HG03095 (cell line): ENCODE measurements around the gene DGCR2.
"Not testable (repeated sequence)": the region's sequence is repeated elsewhere in the genome, so short reads cannot be mapped to it uniquely, and the experiment has no call there.

Experiments
- ATAC-seq: cut with Tn5 transposase; IDR thresholded peaks from one replicate; pipeline ENCODE4 v1.9.1; 2021; ENCODE audit warnings: moderate library complexity; ENCODE audit not compliant: unreplicated experiment

The DGCR2 gene

DNA sequence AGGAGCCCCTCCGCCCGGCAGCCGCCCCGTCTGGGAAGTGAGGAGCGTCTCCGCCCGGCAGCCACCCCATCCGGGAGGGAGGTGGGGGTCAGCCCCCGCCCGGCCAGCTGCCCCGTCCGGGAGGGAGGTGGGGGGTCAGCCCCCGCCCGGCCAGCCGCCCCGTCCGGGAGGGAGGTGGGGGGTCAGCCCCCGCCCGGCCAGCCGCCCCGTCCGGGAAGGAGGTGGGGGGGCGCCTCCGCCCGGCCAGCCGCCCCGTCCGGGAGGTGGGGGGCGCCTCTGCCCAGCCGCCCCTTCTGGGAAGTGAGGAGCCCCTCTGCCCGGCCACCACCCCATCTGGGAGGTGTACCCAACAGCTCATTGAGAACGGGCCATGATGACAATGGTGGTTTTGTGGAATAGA is 37.6 kb downstream of the DGCR2 start:
- ATAC-seq: not testable (repeated sequence)

- not testable (repeated sequence) for ATAC-seq
Observed at GRCh38 chr22:19084126-19084525, 38.1 kb downstream of the DGCR2 start.

DNA sequence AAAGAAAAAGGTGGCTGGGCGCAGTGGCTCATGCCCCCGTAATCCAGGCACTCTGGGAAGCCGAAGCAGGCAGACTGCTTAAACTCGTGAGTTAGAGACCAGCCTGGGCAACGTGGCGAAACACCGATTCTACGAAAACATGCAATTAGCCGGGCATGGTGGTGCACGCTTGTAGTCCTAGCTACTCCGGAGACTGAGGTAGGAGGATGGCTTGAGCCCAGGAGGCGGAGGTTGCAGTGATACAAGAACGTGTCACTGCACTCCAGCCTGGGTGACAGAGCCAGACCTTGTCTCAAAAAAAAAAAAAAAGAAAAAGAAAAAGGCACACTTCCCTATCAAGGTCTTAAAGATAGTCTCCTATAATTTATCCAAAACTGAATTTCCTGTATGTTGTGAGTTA is 39.4 kb downstream of the DGCR2 start:
- ATAC-seq: no peak

- no peak for ATAC-seq
Observed at GRCh38 chr22:19082101-19082500, 40.1 kb downstream of the DGCR2 start.

GRCh38 chr22:19081351-19081750 is 40.9 kb downstream of the DGCR2 start:
- ATAC-seq: no peak

- ATAC-seq: no peak
Observed at GRCh38 chr22:19080853-19081252, 41.4 kb downstream of the DGCR2 start.

GRCh38 chr22:19079691-19080090 is 42.5 kb downstream of the DGCR2 start:
- ATAC-seq: no peak

GRCh38 chr22:19075404-19075803 is 46.8 kb downstream of the DGCR2 start:
- no peak for ATAC-seq

- ATAC-seq: not testable (repeated sequence)
Observed at GRCh38 chr22:19072853-19073252, 49.4 kb downstream of the DGCR2 start.

DNA sequence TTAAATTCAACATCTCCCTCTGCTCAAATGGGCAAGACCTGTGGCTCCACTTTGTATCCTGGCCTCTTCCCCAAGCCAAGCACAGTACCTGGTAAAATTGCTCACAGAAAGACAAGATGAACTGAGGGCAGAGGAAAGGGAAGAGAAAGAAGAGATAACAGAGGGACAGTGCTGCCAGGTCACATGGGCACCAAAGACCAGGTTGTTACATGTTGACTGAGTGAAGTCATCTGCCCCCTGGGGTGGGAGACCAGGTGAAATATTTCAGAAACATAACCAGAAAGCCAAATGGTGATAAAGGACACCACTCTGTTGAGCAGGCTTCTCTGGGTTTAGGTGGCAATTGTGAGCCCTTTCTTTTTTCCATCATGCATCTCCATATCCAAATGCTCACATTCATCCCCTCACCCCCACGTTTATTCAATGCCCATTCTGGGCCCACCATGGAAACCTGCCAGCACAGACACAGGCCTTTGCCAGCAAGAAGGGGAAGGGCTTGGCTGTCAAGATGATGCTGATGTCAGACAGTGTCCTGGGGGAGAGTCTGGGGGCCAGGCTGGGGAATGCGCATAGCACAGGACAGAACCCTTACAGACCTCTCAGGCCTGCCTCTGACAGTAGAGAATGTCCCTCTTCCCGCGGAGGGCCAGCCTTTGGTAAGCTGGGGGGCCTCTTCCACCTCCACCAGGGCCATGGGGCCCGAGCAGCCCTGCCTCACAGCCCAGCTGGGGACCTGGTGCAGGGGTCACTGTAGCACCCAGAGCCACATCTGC is 51.6 kb downstream of the DGCR2 start:
- ATAC-seq: no peak

GRCh38 chr22:19069451-19069850 is 52.8 kb downstream of the DGCR2 start:
- no peak for ATAC-seq

DNA sequence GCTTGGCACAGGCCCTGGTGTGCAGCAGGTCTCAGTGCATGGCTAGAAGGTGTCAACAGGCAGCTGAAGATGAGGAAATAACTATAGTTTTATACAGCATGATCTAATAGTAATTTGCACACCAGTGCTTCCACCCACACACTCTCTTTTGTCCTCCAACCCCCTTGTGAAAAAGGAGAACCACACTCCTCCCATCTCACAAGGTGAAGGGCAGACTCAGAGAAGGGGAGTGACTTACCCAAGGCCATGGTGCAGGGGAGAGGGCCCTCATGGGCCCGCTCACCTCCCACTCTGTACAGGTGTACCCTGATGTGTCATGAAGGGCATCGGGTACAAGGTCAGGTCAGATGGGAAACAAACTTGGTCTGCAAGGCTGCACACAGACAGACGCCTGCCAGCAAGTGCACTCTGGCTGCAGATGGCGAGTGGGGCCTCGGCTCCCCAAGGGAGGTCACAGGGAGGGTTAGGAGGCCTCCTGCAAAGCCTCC is 53.4 kb downstream of the DGCR2 start:
- no peak for ATAC-seq

DNA sequence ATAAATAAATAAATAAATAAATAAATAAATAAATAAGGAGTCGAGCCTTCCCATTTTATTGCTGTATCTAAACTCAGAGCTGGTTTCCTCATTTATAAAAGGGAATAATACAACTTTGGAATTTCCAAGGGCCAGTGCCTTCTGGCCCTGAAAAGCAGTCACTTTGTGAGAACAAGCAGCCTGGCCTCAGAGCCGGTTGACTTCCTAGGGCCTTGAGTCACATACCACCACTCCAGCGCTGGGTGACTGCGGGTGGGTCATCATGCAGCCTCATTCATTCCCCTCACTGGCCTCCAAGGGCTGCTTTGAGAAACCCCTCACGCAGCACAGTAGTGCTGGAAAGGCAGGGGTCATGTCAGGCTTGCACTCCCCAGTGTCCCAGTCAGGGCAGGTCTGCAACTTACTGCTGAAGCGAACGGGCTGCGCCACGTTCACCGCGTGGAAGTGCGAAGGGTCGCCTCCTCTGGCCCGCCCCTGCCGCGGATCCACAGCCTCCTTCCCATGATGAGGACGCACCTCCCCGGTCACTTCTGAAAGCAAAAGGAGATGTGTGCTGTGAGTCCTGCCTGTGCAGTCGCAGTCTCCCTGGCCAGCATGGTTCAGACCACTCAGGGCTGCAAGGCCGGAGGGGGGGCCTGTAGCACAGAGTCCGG is 54.4 kb downstream of the DGCR2 start:
- no peak for ATAC-seq

DNA sequence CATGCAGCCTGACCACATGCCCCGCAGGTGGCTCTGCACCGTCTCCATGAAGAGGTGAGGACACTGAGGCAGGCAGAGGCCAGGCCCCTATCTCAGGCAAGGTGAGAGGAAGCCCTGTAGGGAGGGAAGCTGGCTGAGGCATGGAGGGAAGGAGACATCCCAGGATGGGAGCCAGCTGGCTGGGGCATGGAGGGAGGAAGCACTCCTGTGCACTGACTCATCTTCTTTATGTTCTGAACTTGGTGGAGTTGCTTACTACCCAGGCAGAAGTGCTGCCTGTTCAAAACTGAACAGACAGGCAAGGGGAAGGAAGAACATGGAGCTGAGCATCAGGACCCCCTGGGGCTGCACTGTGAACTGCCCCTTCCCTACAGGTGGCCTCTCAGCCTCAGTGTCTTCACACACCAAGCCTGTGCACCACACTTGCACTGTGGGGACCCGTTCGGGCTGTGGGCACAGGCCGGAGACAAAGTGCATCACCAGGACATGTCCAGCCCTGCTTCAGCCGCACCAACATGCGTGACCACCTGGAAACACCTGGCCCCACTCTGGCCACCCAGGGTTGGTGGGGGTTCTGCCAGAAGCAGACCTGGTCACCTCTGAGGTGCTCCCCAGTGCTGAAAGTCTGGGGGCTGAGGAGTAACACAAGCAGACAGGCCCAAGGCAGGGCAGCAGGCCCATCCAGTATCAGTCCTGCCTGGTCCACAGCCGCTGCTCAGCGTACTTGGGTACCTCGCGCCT is 55.5 kb downstream of the DGCR2 start:
- ATAC-seq: no peak

DNA sequence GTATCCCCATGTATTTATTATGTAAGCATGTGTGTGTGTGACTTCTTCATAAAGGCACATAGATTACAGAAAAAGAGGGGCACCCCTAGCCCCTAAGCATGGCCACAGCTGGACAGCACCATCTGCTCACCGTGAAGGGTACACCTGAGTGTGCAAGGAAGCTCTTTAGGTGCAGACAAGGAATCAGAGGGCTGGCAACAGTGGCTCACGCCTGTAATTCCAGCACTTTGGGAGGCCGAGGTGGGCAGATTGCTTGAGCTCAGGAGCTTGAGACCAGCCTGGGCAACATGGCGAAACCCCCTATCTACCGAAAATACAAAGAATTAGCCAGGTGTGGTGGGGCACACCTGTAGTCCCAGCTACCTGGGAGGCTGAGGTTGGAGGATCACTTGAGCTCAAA is 56.3 kb downstream of the DGCR2 start:
- no peak for ATAC-seq

DNA sequence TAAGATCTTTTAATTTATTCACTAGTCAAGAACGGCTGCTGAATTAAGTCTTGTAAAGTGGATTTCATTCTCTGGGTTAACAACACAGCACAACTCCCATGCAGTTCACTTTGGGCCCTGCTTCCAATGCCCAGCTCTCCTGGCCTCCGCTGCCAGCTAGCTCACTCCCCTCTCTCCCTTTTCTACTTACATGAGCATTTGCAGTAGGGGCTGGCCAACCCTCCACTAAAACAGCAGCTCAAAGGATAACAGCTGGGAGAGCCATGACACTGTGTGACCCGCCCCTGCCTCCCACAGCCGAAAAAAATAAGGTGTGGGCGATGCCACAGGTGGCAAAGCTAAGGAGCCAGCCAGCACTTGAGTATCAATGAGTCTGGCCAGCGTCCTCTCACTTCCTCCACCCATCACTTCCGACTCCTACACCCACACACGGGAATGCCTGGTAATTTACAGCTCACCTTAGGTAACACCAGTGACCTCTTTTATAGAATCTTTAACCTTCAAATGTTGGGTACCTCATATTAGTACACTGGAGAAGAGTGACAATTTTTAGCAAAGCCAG is 56.8 kb downstream of the DGCR2 start:
- ATAC-seq: no peak

- ATAC-seq: no peak
Observed at GRCh38 chr22:19064354-19065054, 57.7 kb downstream of the DGCR2 start.

GRCh38 chr22:19063581-19064353 is 58.4 kb downstream of the DGCR2 start:
- no peak for ATAC-seq

GRCh38 chr22:19062943-19063308 is 59.3 kb downstream of the DGCR2 start:
- ATAC-seq: no peak
